GM19397 (cell line): ENCODE measurements around the gene MIGA2.
"Not testable (repeated sequence)": the region's sequence is repeated elsewhere in the genome, so short reads cannot be mapped to it uniquely, and the experiment has no call there.

ENCODE experiments used
- ATAC-seq: cut with Tn5 transposase; IDR thresholded peaks from one replicate; pipeline ENCODE4 v1.9.1; 2021; ENCODE audit warnings: mild to moderate bottlenecking, moderate library complexity; ENCODE audit not compliant: unreplicated experiment

Gene MIGA2

DNA sequence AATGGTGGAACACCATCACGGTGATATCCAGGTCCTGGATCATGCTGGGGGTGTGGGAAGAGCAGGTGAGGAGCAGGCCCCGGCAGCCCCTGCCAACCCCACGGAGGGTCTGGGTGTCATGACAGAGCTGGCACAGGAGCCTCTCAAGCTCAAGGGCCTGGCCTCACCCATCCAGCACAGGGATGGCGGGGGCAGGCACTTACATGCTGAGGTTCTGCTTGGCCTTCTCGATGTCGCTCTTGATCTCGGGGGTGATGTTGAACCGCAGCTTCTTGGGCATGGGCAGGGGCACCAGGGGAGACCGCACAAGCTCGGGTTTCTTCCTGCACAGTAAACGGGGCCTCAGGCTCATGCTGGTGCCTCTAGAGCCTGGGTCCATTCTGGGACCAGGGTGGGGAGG is 61.9 kb downstream of the MIGA2 start:
- ATAC-seq = no peak

DNA sequence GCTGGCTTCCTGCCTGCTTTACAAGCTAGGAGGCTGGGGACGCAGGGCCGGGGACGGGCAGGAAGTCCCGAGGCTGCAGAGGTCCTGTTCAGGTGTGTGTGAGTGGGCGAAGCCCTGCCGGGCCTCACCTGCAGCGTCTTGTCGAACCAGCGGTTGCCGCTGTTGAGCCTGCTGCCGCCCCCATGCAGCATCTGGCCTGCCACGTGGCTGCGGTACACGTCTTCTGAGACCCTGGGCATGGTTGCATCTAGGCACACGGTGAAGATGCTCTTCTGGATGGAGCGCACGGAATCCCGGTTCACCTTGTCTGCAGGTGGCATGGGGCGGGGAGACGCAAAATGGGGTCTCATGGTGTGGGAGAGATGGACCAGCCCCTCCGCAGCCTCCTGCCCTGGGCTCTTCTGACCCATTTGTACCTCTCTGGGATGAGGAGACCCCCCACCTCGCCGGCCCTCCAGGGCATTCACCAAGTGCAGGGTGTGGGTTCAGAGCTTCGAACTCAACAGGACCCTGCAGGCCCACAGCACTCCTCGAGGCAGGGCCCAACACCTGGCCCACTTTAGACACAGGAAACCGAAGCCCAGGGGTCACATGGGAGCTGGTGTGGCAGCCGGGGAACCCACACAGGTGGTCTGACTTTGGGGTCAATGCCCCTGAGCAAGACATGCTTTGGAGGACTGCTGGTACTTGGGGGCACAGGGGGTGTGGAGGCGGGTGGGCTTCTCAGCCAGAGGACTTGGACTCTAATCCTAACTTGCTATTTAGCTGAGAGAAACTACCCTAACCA is 64.2 kb downstream of the MIGA2 start:
- ATAC-seq = no peak

- no peak for ATAC-seq
Observed at GRCh38 chr9:129101279-129101678, 64.9 kb downstream of the MIGA2 start.

DNA sequence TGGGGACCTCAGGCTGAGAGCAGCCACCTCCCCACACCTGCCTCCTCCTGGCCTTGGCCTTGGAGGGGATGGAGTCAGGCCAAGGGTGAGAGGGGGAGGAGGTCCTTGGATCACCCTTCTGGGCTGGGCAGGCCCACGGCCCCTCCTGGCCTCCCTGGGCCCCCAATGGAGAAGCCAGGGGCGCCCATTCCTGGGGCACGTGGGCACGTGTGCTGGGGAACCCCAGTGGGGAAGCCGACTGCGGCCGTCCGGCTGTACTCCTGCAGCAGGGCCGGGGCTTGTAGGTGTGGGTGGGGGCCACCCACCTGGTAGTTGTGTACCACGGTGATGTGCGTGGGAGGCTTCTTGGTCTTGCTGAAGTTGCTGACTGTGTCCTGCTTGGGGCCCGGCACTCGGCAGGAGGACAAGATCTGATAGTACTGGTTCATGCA is 65.7 kb downstream of the MIGA2 start:
- ATAC-seq = no peak

- ATAC-seq = no peak
Observed at GRCh38 chr9:129102791-129103594, 66.6 kb downstream of the MIGA2 start.

DNA sequence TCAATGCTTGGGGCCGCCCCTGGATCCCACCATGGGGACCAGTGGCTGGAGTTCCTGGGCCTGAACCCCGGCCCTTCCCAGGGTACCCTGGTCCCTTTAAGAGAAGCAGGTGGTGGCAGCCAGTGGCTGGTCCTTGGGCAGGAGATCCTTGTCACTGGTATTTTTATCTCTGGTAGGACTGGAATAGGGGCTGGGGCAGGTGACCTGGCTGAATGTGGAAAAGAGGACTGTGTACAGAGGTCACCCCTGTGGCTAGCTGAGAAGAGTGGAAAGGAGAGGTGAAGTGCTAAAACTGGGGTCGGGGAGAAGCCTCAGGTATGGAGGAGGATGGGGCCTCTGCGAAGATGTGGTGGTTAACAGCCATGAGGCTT is 67.2 kb downstream of the MIGA2 start:
- no peak for ATAC-seq

GRCh38 chr9:129104051-129104450 is 67.6 kb downstream of the MIGA2 start:
- no peak for ATAC-seq

GRCh38 chr9:129105857-129106694 is 69.7 kb downstream of the MIGA2 start:
- ATAC-seq = no peak

DNA sequence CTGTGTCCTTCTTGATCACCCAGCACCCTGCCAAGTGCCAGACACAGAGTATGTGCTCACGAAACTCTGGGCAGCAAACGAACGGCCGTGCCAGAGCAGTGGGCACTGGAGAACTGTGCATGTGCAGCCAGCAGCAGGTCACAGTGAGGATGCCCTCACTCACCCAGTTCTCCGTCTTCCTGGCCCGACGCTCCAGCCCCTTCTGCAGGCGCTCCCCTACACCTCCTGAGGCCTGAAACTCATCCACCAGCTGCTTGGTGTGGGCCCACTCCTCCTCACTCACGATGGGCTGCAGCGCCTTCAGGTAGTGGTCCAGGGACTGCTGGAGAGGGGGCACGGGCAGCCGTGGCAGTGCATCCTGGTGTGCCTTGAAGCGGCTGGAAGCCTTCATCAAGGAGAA is 71.2 kb downstream of the MIGA2 start:
- no peak for ATAC-seq

GRCh38 chr9:129108083-129108804 is 71.8 kb downstream of the MIGA2 start:
- no peak for ATAC-seq

GRCh38 chr9:129108805-129109536 is 72.5 kb downstream of the MIGA2 start:
- ATAC-seq = no peak

DNA sequence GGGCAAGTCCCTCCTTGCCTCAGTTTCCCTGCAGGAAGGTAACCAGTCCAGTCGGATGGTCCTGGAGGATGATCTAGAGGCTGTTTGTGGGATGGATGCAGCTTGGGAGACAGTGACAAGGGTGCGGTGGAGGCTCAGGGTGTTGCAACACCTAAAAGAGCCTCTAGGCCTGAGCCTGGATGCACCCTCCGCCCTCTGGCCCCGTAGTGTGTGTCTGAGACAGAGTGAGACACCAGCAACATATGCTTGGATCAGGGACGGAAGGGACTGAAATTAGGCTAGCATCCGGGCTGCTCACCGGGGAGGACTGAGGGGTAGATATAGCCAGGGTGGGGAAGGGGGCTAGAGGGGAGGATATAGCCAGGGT is 73.1 kb downstream of the MIGA2 start:
- ATAC-seq = no peak

DNA sequence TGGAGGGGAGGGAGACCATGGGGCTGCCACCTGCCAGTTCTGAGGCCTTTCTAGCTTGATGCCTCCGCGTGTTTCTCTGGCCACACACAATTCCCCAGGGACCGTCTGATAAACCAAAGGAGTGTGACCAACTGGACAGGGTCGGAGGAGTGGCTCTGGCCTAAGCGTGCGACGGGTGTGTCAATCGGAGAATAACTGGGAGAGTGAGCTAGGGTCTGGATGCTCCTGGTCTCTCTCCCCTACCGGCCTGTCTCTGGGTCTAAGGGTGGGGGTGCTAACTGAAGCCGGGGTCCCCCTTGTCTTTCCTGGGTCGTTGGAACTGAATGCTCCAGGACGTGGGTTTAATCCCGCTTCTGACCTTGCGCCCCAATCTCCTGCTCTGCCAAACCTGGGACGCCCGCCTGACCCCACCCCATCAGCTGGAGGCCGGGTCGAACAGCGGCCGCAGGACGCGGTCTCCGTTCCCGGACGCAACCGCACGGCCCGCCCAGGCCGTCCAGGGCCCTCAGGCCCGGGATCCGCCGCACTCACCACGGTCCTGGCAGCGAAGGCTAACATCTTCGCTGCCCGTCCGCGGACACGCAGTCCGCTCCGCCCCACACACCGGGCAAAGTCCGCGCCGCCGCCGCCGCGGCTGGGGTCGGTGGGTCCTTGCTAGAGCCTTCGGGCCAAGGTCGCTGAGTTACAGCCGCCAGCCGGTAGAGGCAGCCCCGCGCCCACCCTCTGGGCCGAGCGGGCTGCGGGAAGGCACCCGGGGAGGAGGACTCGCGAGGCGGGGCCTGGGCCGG is 73.7 kb downstream of the MIGA2 start:
- ATAC-seq = peak; percentile 35

- ATAC-seq = peak; percentile 84
Observed at GRCh38 chr9:129110740-129111527, 74.5 kb downstream of the MIGA2 start, which contains the start of the genes CRAT and PTPA. TSS of gene CRAT (minus strand) at chr9:129110793. CDS start at chr9:129110509, 284 bp downstream. TSS of gene PTPA (plus strand) at chr9:129111415. CDS start at chr9:129111601, 186 bp downstream.

DNA sequence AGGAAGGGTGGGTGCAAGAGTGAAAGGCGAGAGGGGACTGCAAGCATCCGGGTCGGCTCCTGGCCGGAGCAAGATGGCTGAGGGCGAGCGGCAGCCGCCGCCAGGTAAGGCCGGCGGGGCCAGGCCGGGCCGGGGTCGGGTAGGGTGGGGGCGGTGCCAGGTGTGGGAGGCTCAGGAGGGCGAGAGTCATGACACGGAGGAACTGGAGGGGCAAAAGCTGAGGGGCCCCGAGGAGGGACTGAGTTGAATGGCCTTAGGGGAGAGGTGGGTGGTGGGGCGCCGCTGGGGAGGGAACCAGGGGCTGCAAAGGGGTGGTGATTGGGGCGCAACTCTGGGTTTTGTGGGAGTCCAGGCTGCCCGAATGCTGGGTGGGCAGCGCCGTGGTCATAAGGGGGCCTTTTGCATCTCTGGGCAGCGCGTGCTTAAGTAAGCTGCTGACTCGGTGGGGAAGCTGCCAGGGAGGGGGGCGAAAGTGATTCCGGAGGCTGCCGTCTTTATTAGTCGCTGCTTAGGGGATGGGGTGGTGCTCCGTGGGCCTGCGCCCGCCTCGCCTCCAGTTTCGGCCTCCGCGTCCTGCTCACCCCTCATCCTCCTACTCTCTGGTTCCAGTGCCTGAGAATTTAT is 75.2 kb downstream of the MIGA2 start:
- peak; percentile 26 for ATAC-seq

GRCh38 chr9:129112526-129112925 is 76.1 kb downstream of the MIGA2 start:
- ATAC-seq = not testable (repeated sequence)

DNA sequence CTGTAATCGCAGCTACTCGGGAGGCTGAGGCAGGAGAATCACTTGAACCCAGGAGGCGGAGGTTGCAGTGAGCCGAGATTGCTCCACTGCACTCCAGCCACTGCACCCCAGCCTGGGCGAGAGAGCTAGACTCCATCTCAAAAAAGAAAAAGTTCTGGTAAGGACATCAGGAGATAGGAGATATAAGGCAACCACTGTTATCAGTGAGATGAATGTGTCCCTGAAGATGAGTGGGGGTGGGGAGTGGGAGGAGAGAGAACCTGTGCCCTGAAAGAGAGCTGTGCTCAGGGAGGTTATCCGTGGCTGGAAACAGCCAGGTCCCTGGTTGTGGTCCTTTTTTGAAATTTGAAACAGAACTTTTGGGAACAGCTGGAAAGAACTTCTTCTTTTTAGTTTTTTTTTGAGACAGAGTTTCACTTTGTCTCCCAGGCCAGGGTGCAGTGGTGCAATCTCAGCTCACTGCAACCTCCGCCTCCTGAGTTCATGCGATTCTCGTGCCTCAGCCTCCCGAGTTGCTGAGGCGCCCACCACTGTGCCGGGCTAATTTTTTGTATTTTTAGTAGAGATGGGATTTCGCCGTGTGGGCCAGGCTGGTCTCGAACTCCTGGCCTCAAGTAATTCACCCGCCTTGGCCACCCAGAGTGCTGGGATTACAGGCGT is 77.3 kb downstream of the MIGA2 start:
- ATAC-seq = no peak
